Urothelium cell line (cell line): ENCODE results near the gene TSHZ3.

Experiments used
- DNase-seq: peaks from one replicate; pipeline ENCODE4 v3.0.0; 2011; ENCODE audit warnings: low spot score, mixed read lengths
- FAIRE-seq: peaks from 2 replicates; lab custom pipeline; 2011; peaks lifted over from hg19 to GRCh38; lab: Jason Lieb, UNC

TSHZ3 gene

DNA sequence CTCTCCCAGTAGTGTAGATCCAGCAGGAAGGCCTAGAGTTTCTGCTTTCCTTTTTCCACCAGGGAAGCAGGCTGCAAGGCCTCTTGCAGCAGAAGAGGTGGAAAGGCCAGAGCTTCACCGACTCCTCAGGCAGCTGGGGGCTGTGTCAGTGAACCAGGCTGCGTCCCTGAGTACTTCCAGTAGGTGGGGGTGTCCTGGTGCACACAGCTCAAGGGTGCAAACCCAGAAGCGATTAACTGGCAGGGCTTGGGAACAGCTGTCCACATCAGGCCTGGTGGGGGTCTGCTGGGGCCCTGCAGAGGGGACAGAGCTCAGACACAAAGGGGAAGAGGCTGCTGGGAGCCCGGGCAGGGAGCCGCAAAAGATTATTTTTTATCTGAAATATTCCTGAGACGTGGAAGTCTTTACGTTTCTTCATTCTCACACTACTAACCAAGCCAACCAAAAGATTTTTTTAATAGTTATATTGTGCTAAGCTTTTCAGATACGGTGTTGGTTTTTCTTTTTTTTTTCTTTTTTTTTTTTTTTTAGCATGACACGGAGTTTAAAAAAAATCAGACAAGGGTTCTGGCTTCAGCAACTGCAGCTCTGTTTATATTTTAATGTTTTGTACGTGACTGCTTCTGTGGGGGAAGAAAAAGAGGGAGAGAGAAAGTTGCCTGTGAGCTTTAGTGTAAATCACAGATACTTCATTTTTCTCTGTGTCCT, 11.0 kb downstream of the TSHZ3 start:
- DNase-seq, result peak; percentile 42
- FAIRE-seq, result no peak

DNA sequence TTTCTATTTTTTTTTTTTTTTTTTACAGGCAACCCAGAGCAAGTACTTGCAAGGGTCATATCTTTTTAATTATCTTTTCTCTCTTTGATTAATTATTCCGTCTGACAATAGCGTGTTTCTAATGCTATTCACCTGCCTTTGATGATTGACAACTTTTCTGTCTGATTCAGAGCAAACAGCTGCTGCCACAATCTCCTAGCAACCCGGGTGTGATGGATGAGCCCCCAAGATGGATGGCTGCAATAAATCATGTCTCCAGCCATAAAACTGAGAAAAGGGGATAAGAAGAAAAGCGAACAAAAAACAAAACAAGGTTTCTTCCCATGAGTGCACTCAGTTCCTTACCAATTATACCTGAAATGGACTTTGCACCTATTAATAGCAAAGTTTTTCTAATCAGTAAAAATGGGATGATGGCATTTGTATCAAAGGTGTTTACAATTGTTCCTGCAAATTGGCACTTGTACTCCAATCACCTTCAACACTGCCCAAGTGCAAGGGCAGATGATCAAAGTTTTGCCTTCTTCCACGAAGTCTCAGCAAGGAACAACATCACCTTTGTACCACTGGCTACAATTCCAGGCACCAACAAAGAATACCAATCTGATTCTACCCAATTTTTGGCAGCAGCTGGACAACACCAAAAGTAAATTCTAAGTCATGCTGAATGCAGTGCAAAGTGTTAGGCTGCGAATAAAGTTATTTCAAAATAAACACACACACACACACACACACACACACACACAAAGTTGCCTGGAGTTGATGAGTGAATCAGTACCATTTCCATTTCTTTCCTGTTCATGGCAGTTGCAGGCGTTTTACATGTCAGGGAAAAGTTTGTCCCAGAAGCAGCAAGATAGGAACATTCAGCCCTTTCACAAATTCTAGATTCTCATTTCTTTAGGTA, 12.0 kb downstream of the TSHZ3 start:
- FAIRE-seq, result no peak

DNA sequence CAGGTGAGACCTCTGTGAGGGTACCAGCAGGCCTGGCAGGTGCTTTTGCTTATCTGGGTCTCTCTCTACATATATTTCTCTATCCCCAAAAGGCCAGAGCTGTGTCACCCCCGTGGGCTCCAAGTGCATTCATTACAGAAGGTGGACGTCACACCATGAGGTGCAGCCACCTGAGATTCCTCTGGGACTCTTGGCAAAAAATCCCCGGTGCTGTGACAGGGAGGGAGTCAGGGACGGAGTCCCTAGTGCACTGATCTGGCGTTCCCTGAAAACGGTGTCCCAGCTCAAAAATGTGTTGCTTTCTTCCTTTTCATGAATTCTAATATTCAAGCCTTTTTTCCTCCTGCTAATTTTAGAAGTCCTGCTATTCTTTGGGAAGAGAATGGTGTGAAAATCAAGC, 13.5 kb downstream of the TSHZ3 start:
- no peak for DNase-seq
- no peak for FAIRE-seq

More for the DNA sequence above, 12.0 kb downstream of the TSHZ3 start:
- no peak for DNase-seq

DNA sequence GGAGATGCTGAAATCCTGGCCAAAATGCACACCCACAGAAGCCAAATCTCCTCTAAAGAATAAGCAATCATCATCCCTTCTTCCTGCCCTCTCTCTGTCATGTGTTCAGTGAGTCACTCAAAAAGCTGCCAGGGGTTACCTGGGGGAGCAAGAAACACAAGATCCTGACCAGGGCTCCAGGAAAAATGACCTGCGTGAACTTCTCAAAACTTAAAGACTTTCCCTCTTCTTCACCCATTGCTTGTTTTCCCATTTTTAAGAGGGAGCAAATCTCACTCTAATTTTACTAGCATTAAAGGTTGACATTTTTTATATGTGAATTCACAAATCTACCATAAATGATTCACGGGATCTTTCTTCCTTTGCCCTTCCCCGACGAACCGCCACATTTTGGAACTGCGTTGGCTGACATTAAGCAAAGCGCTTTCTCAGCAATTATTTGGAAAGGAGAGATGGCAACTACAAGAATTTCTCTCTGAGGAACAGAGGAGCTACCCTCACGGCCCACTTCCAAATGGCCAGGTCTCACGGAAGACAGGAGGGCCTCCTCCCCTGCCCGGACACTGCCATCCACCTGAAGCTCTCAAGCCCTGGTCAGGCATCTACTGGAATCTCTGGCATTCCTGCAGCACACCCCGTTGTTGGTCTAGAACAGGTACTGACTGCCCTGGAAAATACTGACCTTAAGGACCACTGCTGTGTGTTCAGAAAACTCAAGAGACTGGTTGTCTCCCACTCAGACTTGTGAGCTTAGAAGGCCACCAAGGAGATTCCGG, 14.2 kb downstream of the TSHZ3 start:
- DNase-seq (peak; percentile 26), FAIRE-seq (no peak)

DNA sequence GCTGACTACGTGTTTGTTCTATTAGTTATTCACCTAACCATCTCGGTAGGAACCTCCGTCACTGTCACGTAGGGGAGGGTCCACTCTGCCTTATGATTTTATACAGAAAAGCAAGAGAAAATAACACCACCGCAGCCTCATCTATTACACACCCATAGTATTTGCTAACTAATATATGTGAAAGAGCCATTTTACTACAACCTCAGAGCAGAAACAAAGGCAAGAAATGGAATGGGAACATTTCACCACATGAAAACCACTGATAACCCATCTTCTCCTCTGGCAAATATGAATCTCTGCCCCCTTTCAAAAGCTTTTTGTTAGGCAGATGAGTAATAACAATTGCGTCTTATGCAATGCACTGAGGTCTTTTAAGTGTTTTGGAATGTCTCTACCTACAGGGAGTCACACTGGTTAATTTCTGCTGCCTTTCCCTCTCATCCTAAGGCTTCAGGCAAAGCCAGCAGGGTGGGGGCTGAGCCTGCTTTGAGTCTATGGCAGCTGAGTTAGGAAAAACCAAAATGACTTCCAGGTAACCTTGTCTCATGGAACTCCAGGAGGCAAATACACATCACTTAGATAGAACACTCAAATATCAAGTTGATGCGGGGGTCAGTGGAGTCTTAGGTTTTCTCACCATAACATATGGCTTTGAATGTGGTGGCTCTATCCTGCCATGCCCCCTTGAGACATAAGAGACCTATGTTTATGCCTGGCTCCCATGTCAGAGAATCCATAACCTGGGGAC, 15.0 kb downstream of the TSHZ3 start:
- DNase-seq (no peak), FAIRE-seq (no peak)

DNA sequence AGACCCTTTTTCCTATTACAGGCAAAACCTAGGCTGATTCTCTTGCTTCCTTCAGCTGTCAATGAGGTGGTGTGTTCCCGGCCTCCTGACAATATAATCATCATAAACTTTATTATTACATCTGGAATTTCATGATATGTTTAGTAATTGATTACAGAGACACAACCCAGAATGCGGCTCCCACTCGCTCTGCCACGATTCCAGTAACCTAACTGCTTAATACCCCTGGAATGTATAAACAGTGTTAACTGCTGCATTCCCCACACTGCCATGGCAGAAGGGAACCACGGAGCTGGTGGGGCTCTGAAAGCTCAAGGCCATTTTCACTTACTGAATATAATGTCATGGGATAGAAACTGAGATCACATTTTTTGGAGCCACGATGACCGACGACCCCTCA, 17.1 kb downstream of the TSHZ3 start:
- no peak for DNase-seq
- FAIRE-seq, result no peak

DNA sequence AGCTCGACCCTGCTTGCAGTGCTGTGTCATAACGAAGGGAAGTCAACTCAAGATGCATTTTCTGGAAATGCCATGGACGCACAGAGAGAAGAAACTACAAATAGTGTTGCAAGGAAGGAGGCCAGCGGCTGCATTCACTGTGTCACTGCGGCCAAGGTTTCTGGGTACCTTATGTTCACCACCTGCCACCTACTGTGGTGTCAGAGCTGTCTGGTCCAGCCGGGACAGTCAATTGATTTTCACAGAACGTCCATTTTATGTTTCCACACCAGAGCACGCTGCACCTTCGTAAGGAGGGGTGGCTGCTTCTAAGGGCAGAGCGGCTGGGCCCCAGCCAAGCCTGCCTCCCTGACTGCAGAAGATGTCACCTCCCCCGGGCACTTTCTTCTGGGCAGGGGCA, 17.7 kb downstream of the TSHZ3 start:
- FAIRE-seq (no peak), DNase-seq (no peak)

DNA sequence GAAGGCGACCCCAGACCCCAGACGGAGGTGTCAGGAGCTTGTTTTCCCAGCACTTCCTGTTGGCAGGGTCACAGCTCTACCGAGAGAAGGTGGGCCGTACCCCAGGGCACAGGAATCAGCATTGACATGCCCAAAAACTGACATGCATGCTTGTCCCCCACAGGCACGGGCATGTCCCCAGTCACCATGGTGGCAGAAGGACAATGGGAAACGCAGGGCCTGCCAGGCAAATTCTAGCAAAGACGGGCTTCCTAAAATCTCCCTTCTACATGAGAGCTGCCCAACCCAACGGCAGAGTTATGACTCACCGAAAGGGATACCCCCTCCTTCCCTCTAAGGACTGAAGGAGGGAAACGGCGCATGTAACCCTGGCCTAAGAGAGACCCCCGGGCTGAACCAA, 18.5 kb downstream of the TSHZ3 start:
- DNase-seq (no peak), FAIRE-seq (no peak)

DNA sequence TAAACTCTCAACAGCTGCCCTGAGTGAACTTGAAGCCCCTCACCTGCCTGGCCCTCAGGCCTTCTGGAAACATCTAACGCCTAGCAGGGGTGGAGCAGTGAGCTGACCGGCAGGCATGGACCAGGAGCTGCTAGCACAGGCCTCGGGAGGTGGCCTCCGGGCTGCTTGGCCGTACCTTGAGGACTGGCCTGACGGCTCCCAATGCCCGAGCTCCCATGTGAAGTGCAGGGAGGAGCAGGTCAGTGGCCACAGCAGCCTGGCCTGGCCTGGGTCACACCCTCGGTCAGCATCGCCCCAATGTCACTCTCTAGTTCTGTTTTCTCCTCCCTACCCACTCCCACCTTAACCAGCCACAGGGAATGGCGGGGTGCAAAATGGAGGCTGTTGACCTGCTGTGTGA, 19.0 kb downstream of the TSHZ3 start:
- DNase-seq, result no peak
- no peak for FAIRE-seq

DNA sequence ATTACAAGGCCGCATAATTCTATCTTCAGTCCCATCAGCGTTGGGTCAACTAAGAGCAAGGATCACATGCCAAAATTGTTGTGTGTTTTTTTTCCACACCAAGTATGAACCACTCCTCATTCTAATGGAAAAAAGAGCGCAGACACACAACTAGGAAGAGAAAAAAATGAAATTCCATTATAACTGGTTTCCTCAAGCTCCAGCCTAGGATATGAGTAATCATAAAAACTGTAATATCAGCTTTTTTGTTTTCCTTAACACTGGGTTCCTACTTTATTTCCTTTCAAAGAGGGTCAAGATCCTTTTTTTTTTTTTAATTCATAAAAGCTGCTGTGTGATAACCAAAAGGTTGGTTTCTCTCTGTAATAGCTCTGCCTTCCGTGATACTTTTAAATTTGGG, 19.4 kb downstream of the TSHZ3 start:
- DNase-seq, result no peak
- FAIRE-seq, result no peak

DNA sequence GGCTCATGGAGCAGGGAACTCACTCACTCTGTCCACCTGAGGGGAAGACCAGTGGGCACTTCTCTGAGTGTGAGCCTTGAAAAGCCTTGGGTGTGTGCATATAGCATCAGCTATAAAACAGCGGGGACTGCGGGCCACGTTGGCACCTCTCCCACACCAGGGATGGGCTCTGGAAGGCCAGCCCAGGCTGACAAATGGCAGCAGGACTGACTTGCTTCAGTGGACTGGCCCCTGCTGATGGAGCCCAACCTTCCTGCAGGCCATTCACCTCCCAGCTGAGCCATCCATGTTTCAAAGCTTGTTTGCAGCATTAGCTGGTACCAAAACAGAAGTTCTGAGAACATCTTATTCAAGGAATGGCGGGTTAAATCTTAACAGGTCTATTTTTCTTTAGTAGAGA, 21.0 kb downstream of the TSHZ3 start:
- FAIRE-seq (no peak), DNase-seq (no peak)

DNA sequence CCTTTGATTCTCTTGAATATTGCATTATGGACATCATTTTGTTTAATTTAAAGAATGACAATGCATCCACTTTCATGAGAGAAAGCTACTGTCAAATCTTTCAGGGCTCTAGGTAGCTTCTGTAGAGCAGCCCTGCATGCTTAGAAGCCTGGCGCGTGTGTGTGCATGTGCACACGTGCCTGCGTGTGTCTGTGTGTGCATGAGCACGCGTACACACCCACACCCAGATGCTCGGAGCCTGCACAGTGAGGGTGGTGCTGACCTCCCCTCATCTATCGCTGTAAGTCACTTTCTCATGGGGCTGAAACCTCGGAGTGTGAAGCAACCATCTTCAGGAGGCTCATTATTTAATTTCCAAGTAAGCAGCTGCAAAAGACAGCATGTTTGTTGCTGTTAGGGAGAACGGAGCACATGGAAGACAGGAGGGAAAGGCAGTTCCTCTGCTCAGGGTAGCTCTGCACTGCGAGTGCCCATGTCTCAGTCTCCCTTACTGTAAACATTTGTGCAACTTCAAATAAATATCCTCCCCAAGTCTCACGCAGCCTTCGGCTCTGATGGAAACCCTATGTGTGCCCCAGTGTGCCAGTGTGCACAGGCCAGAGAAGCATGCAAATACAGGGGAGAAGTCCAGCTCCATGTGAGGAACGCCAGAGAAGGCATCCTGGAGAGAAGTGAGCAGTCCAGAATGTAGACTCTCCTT, 22.8 kb downstream of the TSHZ3 start:
- FAIRE-seq (no peak), DNase-seq (no peak)

DNA sequence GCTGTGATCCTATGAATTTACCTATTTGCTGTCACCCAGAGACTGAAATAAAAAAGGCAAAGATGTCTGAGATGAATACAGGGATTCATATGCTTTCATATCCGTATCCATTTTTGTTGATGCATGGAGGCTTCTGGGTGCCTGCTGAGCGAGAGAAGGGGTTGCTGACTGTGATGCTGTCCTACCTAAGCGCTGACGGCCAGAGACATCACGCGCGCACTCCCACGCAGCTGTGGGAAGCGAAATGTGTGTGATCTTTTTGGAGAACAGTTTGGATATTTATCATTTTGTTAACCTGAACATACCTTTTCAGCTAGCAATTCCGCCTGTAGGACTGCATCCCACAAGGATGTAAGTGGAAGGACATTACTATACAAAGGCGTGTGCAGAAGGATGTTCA, 23.9 kb downstream of the TSHZ3 start:
- DNase-seq (no peak), FAIRE-seq (no peak)

DNA sequence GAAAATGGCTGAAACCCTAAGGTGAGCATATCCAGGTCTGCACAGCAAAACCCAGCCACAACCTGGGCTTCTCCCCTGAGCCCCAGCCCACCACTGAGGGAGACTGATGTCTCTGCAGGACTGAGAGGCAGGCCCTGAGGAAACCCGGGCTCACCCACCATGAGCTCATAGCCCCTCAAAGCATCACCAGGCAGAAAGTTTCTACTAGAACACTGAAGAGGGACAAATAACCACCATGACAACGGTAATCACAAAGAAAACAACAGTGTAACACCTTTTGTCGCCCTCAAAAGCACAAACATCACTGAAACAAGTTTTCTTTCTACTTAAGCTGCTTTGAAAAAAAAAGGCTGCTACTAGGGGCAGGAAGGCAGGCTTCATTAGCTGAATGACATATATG, 29.8 kb downstream of the TSHZ3 start:
- FAIRE-seq, result no peak
- no peak for DNase-seq

DNA sequence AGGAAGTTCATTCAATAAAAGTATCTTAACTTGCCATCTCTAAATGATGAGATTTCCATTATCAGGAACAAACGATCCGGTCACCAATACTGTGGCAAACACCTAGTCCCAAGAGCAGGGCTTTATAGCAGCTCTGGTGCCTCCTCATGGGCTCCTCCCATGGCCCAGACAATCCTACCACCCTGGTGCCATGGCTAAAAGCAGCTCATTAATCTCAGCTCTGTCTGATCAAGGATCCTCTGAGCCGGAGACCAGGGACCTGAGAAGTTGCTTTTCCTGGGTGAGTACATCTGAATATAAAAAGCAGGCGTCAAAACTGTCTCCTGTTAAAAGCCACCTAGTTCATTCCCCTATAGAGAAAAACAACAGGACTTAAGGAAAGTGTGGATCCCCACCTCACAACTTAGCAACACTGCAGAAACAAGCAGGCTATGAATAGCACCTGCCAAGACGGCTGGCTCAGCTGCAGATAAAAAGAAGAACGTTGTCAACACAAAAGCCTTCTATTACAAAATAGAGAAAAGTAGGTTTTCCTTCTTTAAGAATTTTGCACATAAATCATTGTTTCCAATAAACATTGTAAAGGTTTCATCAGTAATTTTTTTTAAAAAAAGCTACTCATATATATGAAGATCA, 30.3 kb downstream of the TSHZ3 start:
- DNase-seq (no peak), FAIRE-seq (no peak)

DNA sequence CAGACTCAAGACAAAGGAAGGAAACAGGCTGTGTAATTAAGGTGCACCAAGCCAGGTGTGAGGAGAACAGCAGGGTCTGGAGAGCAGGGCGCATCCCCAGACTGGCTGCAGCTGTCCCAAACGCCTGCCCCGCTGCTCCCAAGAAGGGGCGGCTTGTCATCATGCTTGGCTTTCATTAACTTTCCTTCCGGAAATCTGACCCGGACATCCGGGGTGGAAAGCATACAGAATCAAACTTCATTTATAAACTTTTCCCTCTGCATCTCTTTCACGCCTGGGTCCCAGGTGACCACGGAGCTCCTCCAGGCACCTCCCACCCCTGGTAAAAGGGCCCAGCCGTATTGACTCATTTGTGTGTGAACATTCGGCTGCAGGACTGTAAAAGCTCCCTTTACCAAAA, 31.7 kb downstream of the TSHZ3 start:
- DNase-seq, result no peak
- no peak for FAIRE-seq

DNA sequence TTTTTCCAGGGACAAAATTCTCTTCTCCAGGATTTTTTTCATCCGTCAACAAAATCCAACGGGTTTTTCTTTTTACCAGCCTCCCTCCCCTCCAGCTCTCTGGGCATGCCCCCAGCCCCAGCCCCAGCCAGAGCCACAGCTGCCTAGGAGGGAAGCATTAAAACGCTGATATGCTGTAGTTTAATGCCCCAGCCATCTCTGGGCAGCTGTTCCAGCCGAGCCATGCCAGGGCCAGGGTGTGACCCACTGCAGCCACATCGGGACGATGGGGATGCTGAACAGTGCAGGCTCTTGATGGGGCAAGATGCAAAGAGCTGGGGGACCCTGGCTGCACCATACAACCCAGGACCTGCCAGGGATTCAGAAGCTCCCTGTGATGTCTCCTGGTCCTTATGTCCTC, 32.1 kb downstream of the TSHZ3 start:
- no peak for DNase-seq
- FAIRE-seq, result no peak

DNA sequence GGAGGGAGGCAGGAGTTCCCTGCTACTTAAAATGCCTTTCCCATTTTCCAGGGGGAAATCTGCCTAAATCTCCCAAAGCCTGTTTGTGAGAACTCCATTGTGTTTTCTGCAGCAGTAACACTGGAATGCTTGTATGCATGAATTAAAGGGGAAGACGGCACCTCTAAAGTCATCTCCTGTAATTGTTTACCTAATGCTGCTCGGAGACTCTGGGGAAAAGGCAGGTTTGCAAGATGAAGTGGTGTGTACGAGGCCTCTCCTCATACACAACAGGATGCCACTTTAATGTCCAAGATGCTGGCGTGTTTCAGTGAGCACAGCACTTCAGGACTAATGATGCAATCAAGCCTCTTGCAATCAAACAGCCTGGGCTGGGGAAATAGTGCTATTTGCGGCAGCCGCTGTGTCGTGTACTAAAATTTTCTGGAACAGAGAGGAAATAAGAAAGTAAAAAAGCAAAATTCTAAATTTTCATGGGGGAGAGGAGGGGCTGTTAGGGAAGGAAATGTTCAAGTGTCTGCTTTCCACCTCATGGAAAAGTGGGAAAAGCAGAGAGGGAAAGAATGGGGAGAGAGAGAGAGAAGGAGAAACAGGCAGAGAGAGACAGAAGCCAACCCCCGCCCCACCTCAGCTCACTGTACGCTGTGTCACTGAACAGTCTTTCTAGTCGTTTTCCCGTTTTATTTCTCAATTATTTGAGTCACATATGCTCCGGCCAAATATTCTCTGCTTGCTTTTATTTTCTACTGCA, 32.9 kb downstream of the TSHZ3 start:
- FAIRE-seq (no peak), DNase-seq (no peak)

DNA sequence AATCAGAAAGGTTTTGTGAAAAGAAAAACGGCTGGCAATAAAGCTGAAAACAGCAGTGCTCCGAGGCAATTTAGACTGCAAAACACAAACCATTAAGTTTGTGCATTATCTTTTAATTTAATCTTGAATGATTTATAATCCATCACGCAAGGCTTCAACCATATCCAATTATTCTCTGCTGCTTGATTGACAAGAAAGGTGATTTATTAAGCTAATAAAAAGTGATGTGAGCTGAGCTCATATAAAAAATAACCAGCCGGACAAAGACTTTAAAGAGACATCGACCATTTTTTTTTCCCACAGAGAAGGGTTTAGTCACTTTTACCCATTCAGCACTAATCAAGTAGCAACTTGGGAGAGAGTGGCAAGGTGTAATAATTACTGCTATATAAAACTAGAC, 33.6 kb downstream of the TSHZ3 start:
- no peak for DNase-seq
- no peak for FAIRE-seq
